GM18502 (cell line): Measurements from ENCODE around the gene CAPN2.
"Not testable (repeated sequence)": the region's sequence is repeated elsewhere in the genome, so short reads cannot be mapped to it uniquely, and the experiment has no call there.

Source experiments
- ATAC-seq: cut with Tn5 transposase; IDR thresholded peaks from one replicate; pipeline ENCODE4 v1.9.1; 2021; ENCODE audit warnings: mild to moderate bottlenecking; ENCODE audit not compliant: unreplicated experiment, poor library complexity

Gene CAPN2

GRCh38 chr1:223815865-223816264 is 103.5 kb downstream of the CAPN2 start:
- ATAC-seq = no peak

- ATAC-seq = not testable (repeated sequence)
These were observed 104.9 kb downstream of the CAPN2 start for GRCh38 chr1:223817265-223817664.

- no peak for ATAC-seq
These were observed 107.6 kb downstream of the CAPN2 start for GRCh38 chr1:223819730-223820514.

- ATAC-seq = no peak
These were observed 108.1 kb downstream of the CAPN2 start for GRCh38 chr1:223820515-223820858.

GRCh38 chr1:223820971-223821370 is 108.6 kb downstream of the CAPN2 start:
- no peak for ATAC-seq

GRCh38 chr1:223824287-223824686 is 111.9 kb downstream of the CAPN2 start:
- no peak for ATAC-seq

- no peak for ATAC-seq
These were observed 112.4 kb downstream of the CAPN2 start for GRCh38 chr1:223824712-223825111.
